BE2C (cell line): ENCODE data around the gene MRFAP1L1.

ENCODE experiments used
- DNase-seq: peaks from one replicate; pipeline ENCODE4 v3.0.0-alpha.2; 2020
- H3K27me3 ChIP-seq: fragments of 250-450 bp; sonication (Bioruptor Pico); 2 replicates; pipeline ENCODE4 v1.5.1; 2020; ENCODE audit warnings: mild to moderate bottlenecking
- H3K36me3 ChIP-seq: fragments of 250-450 bp; sonication (Bioruptor Pico); 2 replicates; pipeline ENCODE4 v1.5.1; 2020; ENCODE audit warnings: mild to moderate bottlenecking
- H3K4me1 ChIP-seq: fragments of 250-450 bp; sonication (Bioruptor Pico); 2 replicates; pipeline ENCODE4 v1.5.1; 2020
- H3K4me3 ChIP-seq: 2 replicates; pipeline ENCODE4 v1.5.1; 2011; ENCODE audit warnings: low read depth, low read length
- H3K9me3 ChIP-seq: fragments of 250-450 bp; sonication (Bioruptor Pico); 2 replicates; pipeline ENCODE4 v1.5.1; 2020
- CTCF ChIP-seq: IDR thresholded peaks from 2 replicates; pipeline ENCODE4 v1.5.1; 2012; ENCODE audit warnings: mild to moderate bottlenecking, low read depth, low read length

Gene MRFAP1L1

GRCh38 chr4:6721121-6721520 lies 11.5 kb upstream of the MRFAP1L1 start:
- Histone ChIP-seq H3K9me3 (no peaks in the 10 kb centered on the region), H3K36me3 (no peaks in the 10 kb centered on the region), H3K4me3 (no peak overlapping the region), H3K27me3 (no peaks in the 10 kb centered on the region), H3K4me1 (no peaks in the 10 kb centered on the region)
- DNase-seq = no peak
- TF ChIP-seq CTCF = no peak

DNA sequence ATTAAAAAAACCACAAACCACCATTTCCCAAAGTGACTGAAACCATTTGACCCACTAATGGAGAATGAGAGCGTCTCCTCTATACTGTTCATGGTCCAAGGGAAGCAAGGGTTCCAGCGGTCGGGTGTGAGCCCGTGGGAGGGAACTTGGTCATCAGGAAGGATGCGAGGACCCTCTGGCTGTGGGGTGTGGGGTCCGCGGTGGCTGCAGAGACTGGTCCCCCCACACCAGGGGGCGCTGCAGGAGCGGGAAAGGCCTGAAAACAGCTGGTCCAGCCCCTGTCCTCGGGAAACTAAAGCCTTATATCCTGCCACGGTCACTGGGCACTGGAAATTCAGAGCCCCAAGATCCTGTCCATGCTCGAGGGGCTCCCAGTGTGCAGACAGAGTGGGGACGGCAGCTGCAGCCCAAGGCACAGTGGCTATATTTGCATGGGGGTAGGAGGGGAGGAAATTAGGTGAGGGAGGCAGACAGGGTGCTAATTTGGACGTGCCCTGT lies 10.6 kb upstream of the MRFAP1L1 start:
- peak; percentile 95 for DNase-seq
- Histone ChIP-seq H3K9me3 (no peaks in the 10 kb centered on the region), H3K4me3 (no peak overlapping the region; the same call in 1 of the 2 replicates), H3K36me3 (no peaks in the 10 kb centered on the region), H3K4me1 (no peaks in the 10 kb centered on the region), H3K27me3 (no peaks in the 10 kb centered on the region)
- TF ChIP-seq CTCF = peak; percentile 94

GRCh38 chr4:6719611-6720179 lies 10.0 kb upstream of the MRFAP1L1 start:
- Histone ChIP-seq H3K4me1 (no peaks in the 10 kb centered on the region), H3K27me3 (no peaks in the 10 kb centered on the region), H3K4me3 (no peak overlapping the region; the same call in 1 of the 2 replicates), H3K36me3 (no peaks in the 10 kb centered on the region), H3K9me3 (no peaks in the 10 kb centered on the region)
- no peak for DNase-seq
- TF ChIP-seq CTCF = no peak

GRCh38 chr4:6718932-6719610 lies 9.4 kb upstream of the MRFAP1L1 start:
- Histone ChIP-seq H3K4me3 (no peak overlapping the region), H3K9me3 (no peaks in the 10 kb centered on the region), H3K36me3 (no peaks in the 10 kb centered on the region), H3K27me3 (no peaks in the 10 kb centered on the region), H3K4me1 (no peaks in the 10 kb centered on the region)
- DNase-seq = no peak
- TF ChIP-seq CTCF = no peak

DNA sequence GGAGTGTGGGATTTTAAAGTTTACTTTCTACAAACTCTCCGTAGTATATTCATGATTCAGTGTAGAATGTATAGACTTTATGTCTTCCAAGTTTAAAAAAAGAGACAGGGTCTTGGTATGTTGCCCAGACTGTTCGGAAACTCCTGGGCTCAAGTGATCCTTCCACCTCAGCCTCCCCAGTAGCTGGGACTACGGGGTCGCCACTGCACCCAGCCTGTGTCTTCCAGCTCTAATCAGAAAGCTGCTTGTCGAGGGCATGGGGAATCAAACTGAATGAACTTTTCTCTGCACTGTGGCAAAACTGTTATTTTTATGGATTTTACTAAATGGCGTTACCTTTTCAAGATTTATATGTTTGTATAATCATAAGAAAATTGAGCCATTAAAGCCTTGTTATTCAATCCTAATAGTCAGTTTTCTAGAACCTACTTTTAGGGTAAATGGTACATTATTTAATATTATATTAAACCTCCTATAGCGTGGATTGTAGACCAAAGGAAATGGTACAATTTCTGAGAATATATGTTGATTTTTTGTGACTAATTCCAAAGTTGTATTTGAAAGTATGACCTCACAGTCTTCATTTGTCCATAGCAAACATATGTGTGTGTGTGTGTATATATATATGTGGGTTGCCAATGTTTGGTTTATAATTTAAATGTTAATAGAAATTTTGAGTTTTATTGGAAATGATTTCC lies 7.4 kb upstream of the MRFAP1L1 start:
- no peaks in the 10 kb centered on the region for H3K4me1 ChIP-seq
- H3K9me3 ChIP-seq = no peaks in the 10 kb centered on the region
- no peaks in the 10 kb centered on the region for H3K36me3 ChIP-seq
- no peak for TF ChIP-seq CTCF
- DNase-seq = no peak
- H3K27me3 ChIP-seq = no peaks in the 10 kb centered on the region
- peak overlapping the region; percentile 82 for H3K4me3 ChIP-seq
